ENCODE results near the gene OR8K1. TPM values are rescaled to one million over a fixed set of nuclear protein-coding genes. Genes with fewer than 3 reads are reported as not detected.
A peak's percentile ranks its signal among the peaks of the same experiment; 100 is the strongest.

Gene OR8K1
- not detected for total RNA-seq
- polyA plus RNA-seq: not detected

DNA sequence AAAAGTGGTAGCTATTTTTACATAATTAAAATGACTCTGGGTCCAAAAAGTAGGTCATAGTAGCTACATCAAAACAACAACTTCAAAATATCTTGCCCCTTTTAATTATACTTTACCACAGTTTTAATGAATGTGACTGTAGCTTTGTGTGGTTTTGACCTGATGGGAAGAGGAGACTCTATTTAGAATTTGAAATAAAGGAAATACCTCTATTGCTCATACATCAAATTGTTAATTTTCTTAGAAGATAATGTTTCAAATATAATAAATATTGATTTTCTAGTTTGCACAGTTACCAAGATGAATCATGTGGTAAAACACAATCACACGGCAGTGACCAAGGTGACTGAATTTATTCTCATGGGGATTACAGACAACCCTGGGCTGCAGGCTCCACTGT lies at the start of gene OR8K1:
TSS of gene OR8K1 (plus strand) at position 301 of the 400 bp plus-strand sequence. CDS start at position 301, 0 bp downstream.
- POLR2A ChIA-PET: no interaction called here
- peaks cover 14 to 34% (median 17%) of the 10 kb centered on the region in 5 donors for H3K9me3 Mint-ChIP-seq

GRCh38 chr11:56296898-56297297 lies 48.9 kb upstream of the OR8K1 start:
- Mint-ChIP-seq H3K4me3 (no peak overlapping the region), H3K4me1 (no peaks in the 10 kb centered on the region), H3K36me3 (no peaks in the 10 kb centered on the region), H3K27me3 (no peaks in the 10 kb centered on the region), H3K9me3 (peaks cover 0 to 24% (median 6%) of the 10 kb centered on the region in 5 donors), H3K27ac (no peak overlapping the region)
- Histone ChIP-seq H3K36me3 (ENCODE audit: insufficient read depth, low read length) (no peaks in the 10 kb centered on the region), H3K9me3 (ENCODE audit: low read length) (no peaks in the 10 kb centered on the region), H3K27ac (ENCODE audit: low read depth, low read length) (no peak overlapping the region), H3K4me1 (ENCODE audit: insufficient read depth, low read length) (no peaks in the 10 kb centered on the region), H3K27me3 (ENCODE audit: insufficient read depth, low read length, poor library complexity, severe bottlenecking) (no peaks in the 10 kb centered on the region), H3K4me3 (ENCODE audit: low read length) (no peak overlapping the region)
- POLR2A ChIA-PET: no interaction called here
- CTCF ChIA-PET: no interaction called here
- DNase-seq: no peak

More for the DNA sequence above, at the start of gene OR8K1:
- H3K27ac ChIP-seq (ENCODE audit: low read depth, low read length): no peak within 1 kb of the TSS
- DNase-seq: no peak
- no peaks in the 10 kb centered on the region for H3K9me3 ChIP-seq (ENCODE audit: low read length)
- no peak within 1 kb of the TSS for H3K4me3 ChIP-seq (ENCODE audit: low read length)
- no peaks in the 10 kb centered on the region for H3K36me3 Mint-ChIP-seq
- H3K27me3 ChIP-seq (ENCODE audit: insufficient read depth, low read length, poor library complexity, severe bottlenecking): no peaks in the 10 kb centered on the region
- H3K4me1 Mint-ChIP-seq: no peaks in the 10 kb centered on the region
- no peaks in the 10 kb centered on the region for H3K27me3 Mint-ChIP-seq
- no peaks in the 10 kb centered on the region for H3K36me3 ChIP-seq (ENCODE audit: insufficient read depth, low read length)
- H3K4me3 Mint-ChIP-seq: no peak within 1 kb of the TSS
- no peak within 1 kb of the TSS for H3K27ac Mint-ChIP-seq
- no peaks in the 10 kb centered on the region for H3K4me1 ChIP-seq (ENCODE audit: insufficient read depth, low read length)
- CTCF ChIA-PET: no interaction called here

DNA sequence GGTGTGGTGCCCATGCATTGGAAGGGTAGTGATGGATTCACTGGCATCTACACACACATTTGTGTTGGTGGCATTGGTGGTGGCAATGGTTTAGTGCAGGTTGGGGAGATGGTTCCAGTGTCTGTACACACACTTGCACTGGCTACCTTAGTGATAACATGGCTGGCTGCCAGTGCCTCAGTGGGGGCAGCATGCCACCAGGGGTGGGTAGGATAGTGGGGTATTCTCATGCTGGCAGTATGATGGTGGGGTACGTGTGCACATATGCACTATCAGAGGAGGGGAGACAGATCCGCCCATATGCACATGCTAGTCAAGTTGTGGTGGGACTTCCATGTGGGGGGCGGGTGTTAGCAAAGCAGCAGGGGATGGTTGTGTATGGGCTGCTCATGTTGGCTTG lies 38.0 kb upstream of the OR8K1 start:
- Histone ChIP-seq H3K27me3 (ENCODE audit: insufficient read depth, low read length, poor library complexity, severe bottlenecking) (no peaks in the 10 kb centered on the region), H3K4me3 (ENCODE audit: low read length) (no peak overlapping the region), H3K9me3 (ENCODE audit: low read length) (no peaks in the 10 kb centered on the region), H3K36me3 (ENCODE audit: insufficient read depth, low read length) (no peaks in the 10 kb centered on the region), H3K27ac (ENCODE audit: low read depth, low read length) (no peak overlapping the region), H3K4me1 (ENCODE audit: insufficient read depth, low read length) (no peaks in the 10 kb centered on the region)
- Mint-ChIP-seq H3K27me3 (no peaks in the 10 kb centered on the region), H3K36me3 (no peaks in the 10 kb centered on the region), H3K4me3 (no peak overlapping the region), H3K27ac (no peak overlapping the region), H3K9me3 (peaks cover 15 to 45% (median 28%) of the 10 kb centered on the region in 5 donors), H3K4me1 (no peaks in the 10 kb centered on the region)
- ChIA-PET CTCF (no interaction called here), POLR2A (no interaction called here)
- no peak for DNase-seq

DNA sequence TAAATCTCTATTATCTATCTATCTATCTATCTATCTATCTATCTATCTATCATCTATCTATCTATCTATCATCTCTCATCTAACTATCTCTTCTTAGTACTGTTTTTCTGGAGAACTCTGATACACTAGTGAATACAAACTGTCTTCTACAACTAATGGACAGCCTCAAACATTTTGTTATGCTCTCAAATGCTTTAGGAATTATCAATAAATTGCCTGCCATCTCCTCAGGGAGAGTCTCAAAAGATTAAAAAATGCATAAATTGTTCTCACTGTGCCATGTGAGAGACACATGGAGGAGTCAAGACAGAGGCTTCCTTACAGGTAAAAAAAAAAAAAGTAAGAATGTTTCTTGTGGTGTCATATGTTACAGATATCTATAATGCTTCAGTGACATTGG lies 31.0 kb upstream of the OR8K1 start, which contains the start of gene OR8K3:
TSS of gene OR8K3 (plus strand) at position 301 of the 400 bp plus-strand sequence. CDS start 3,163 bp downstream, outside the sequence.
- CTCF ChIA-PET: no interaction called here
- no peaks in the 10 kb centered on the region for H3K27me3 ChIP-seq (ENCODE audit: insufficient read depth, low read length, poor library complexity, severe bottlenecking)
- H3K36me3 ChIP-seq (ENCODE audit: insufficient read depth, low read length): no peaks in the 10 kb centered on the region
- H3K9me3 Mint-ChIP-seq: peaks cover 7 to 24% (median 9%) of the 10 kb centered on the region in 5 donors
- no peaks in the 10 kb centered on the region for H3K4me1 ChIP-seq (ENCODE audit: insufficient read depth, low read length)
- no peaks in the 10 kb centered on the region for H3K36me3 Mint-ChIP-seq
- H3K27ac Mint-ChIP-seq: no peak within 1 kb of the TSS
- POLR2A ChIA-PET: no interaction called here
- DNase-seq: no peak
- H3K4me3 ChIP-seq (ENCODE audit: low read length): no peak within 1 kb of the TSS
- H3K9me3 ChIP-seq (ENCODE audit: low read length): no peaks in the 10 kb centered on the region
- no peak within 1 kb of the TSS for H3K4me3 Mint-ChIP-seq
- no peaks in the 10 kb centered on the region for H3K4me1 Mint-ChIP-seq
- H3K27ac ChIP-seq (ENCODE audit: low read depth, low read length): no peak within 1 kb of the TSS
- H3K27me3 Mint-ChIP-seq: no peaks in the 10 kb centered on the region

DNA sequence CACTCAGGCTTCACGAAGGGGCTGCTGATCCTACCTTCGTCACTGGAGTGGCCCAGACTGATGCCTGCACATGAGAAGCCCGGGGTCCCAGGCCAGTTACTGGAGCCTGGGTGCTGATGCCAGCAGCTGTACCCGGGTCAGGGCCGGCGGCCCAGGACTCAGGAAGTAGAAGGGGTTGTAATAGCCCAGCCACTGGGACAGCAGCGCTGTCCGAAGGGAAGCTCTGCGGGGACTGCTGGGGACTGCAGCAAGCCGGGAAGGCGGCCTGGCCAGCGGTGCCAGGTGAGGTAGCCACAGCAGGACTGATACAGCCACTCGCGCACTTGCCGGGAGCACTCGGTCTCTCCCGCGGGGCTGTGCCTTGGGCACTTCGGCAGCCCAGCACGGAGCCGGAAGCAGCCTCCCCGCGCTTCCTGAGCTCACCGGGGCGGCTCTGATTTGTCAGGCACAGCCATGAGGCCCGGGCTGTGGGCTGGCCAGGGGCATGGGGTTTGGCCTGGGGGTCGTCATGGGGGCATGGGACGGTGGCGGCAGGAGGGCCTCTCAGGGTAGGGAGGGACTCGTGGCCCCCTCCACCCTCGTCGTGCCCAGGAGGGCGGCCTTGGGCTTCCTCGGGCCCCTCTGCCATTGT lies 13.9 kb upstream of the OR8K1 start:
- Histone ChIP-seq H3K27me3 (ENCODE audit: insufficient read depth, low read length, poor library complexity, severe bottlenecking) (no peaks in the 10 kb centered on the region), H3K4me3 (ENCODE audit: low read length) (no peak overlapping the region), H3K4me1 (ENCODE audit: insufficient read depth, low read length) (no peaks in the 10 kb centered on the region), H3K27ac (ENCODE audit: low read depth, low read length) (no peak overlapping the region), H3K9me3 (ENCODE audit: low read length) (no peaks in the 10 kb centered on the region), H3K36me3 (ENCODE audit: insufficient read depth, low read length) (no peaks in the 10 kb centered on the region)
- POLR2A ChIA-PET: no interaction called here
- H3K36me3 Mint-ChIP-seq: no peaks in the 10 kb centered on the region
- H3K4me3 Mint-ChIP-seq: no peak overlapping the region
- peak in 1 of 5 donors; percentile 28 for DNase-seq
- no peaks in the 10 kb centered on the region for H3K27me3 Mint-ChIP-seq
- H3K4me1 Mint-ChIP-seq: no peaks in the 10 kb centered on the region
- CTCF ChIA-PET: no interaction called here
- H3K9me3 Mint-ChIP-seq: peaks cover 0 to 28% (median 8%) of the 10 kb centered on the region in 5 donors
- no peak overlapping the region for H3K27ac Mint-ChIP-seq

GRCh38 chr11:56333156-56333555 lies 12.7 kb upstream of the OR8K1 start:
- no peaks in the 10 kb centered on the region for H3K27me3 Mint-ChIP-seq
- no peak for DNase-seq
- Histone ChIP-seq H3K27me3 (ENCODE audit: insufficient read depth, low read length, poor library complexity, severe bottlenecking) (no peaks in the 10 kb centered on the region), H3K4me1 (ENCODE audit: insufficient read depth, low read length) (no peaks in the 10 kb centered on the region), H3K9me3 (ENCODE audit: low read length) (no peaks in the 10 kb centered on the region), H3K27ac (ENCODE audit: low read depth, low read length) (no peak overlapping the region), H3K36me3 (ENCODE audit: insufficient read depth, low read length) (no peaks in the 10 kb centered on the region), H3K4me3 (ENCODE audit: low read length) (no peak overlapping the region)
- no peak overlapping the region for H3K27ac Mint-ChIP-seq
- ChIA-PET POLR2A (no interaction called here), CTCF (no interaction called here)
- H3K36me3 Mint-ChIP-seq: no peaks in the 10 kb centered on the region
- no peak overlapping the region for H3K4me3 Mint-ChIP-seq
- no peaks in the 10 kb centered on the region for H3K4me1 Mint-ChIP-seq
- peaks cover 2 to 30% (median 11%) of the 10 kb centered on the region in 5 donors for H3K9me3 Mint-ChIP-seq

GRCh38 chr11:56340289-56340688 lies 5.5 kb upstream of the OR8K1 start:
- ChIA-PET POLR2A (no interaction called here), CTCF (no interaction called here)
- Histone ChIP-seq H3K4me3 (ENCODE audit: low read length) (no peak overlapping the region), H3K4me1 (ENCODE audit: insufficient read depth, low read length) (no peaks in the 10 kb centered on the region), H3K27me3 (ENCODE audit: insufficient read depth, low read length, poor library complexity, severe bottlenecking) (no peaks in the 10 kb centered on the region), H3K27ac (ENCODE audit: low read depth, low read length) (no peak overlapping the region), H3K9me3 (ENCODE audit: low read length) (no peaks in the 10 kb centered on the region), H3K36me3 (ENCODE audit: insufficient read depth, low read length) (no peaks in the 10 kb centered on the region)
- no peak overlapping the region for H3K4me3 Mint-ChIP-seq
- H3K27ac Mint-ChIP-seq: no peak overlapping the region
- no peak for DNase-seq
- no peaks in the 10 kb centered on the region for H3K36me3 Mint-ChIP-seq
- no peaks in the 10 kb centered on the region for H3K27me3 Mint-ChIP-seq
- no peaks in the 10 kb centered on the region for H3K4me1 Mint-ChIP-seq
- peaks cover 18 to 37% (median 31%) of the 10 kb centered on the region in 5 donors for H3K9me3 Mint-ChIP-seq

- no peak within 1 kb of the TSS for H3K27ac ChIP-seq (ENCODE audit: low read depth, low read length)
- H3K27ac Mint-ChIP-seq: no peak within 1 kb of the TSS
- H3K36me3 ChIP-seq (ENCODE audit: insufficient read depth, low read length): no peaks in the 10 kb centered on the region
- no peak within 1 kb of the TSS for H3K4me3 ChIP-seq (ENCODE audit: low read length)
- peaks cover 5 to 21% (median 10%) of the 10 kb centered on the region in 5 donors for H3K9me3 Mint-ChIP-seq
- no peaks in the 10 kb centered on the region for H3K36me3 Mint-ChIP-seq
- POLR2A ChIA-PET: no interaction called here
- peaks cover 0 to 1% of the 10 kb centered on the region in 2 donors for H3K27me3 Mint-ChIP-seq
- no peaks in the 10 kb centered on the region for H3K27me3 ChIP-seq (ENCODE audit: insufficient read depth, low read length, poor library complexity, severe bottlenecking)
- H3K4me1 Mint-ChIP-seq: no peaks in the 10 kb centered on the region
- DNase-seq: no peak
- no peak within 1 kb of the TSS for H3K4me3 Mint-ChIP-seq
- CTCF ChIA-PET: no interaction called here
- H3K4me1 ChIP-seq (ENCODE audit: insufficient read depth, low read length): no peaks in the 10 kb centered on the region
- no peaks in the 10 kb centered on the region for H3K9me3 ChIP-seq (ENCODE audit: low read length)
Observed at GRCh38 chr11:56353991-56354390, 8.2 kb downstream of the OR8K1 start, which contains the start of gene OR8J1. Gene OR8J1 (plus strand): TSS chr11:56354291. CDS start chr11:56360247, 5,956 bp downstream.
